IPS-18c (cell line): ENCODE results near the gene ARR3.
"Not testable (repeated sequence)": the region's sequence is repeated elsewhere in the genome, so short reads cannot be mapped to it uniquely, and the experiment has no call there.

Experiments used
- H3K4me3 ChIP-seq: 2 replicates; pipeline ENCODE4 v1.7.0; 2013; ENCODE audit warnings: low read depth, mild to moderate bottlenecking, low read length, moderate library complexity; ENCODE audit not compliant: insufficient read depth
- H3K9me3 ChIP-seq: one replicate; pipeline ENCODE4 v1.6.1; 2013; ENCODE audit warnings: mild to moderate bottlenecking, low read length, moderate library complexity; ENCODE audit not compliant: control insufficient read depth, insufficient read depth

Gene ARR3

GRCh38 chrX:70268034-70268433 lies at the start of gene ARR3:
TSS of gene ARR3 (plus strand) at chrX:70268334. CDS start at chrX:70269386, 1,052 bp downstream.
- Histone ChIP-seq H3K4me3 (no peak within 1 kb of the TSS), H3K9me3 (peaks cover 10% of the 10 kb centered on the region)

- Histone ChIP-seq H3K4me3 (no peak overlapping the region), H3K9me3 (peaks cover 4% of the 10 kb centered on the region)
Measured at GRCh38 chrX:70219938-70220764, 48.0 kb upstream of the ARR3 start.

- H3K9me3 ChIP-seq, result peaks cover 2% of the 10 kb centered on the region
- no peak overlapping the region for H3K4me3 ChIP-seq
Measured at GRCh38 chrX:70226048-70226447, 42.1 kb upstream of the ARR3 start.

- no peak overlapping the region for H3K4me3 ChIP-seq
- H3K9me3 ChIP-seq, result no peaks in the 10 kb centered on the region
Measured at GRCh38 chrX:70226687-70227086, 41.4 kb upstream of the ARR3 start.

GRCh38 chrX:70231666-70232065 lies 36.5 kb upstream of the ARR3 start:
- Histone ChIP-seq H3K9me3 (no peaks in the 10 kb centered on the region), H3K4me3 (no peak overlapping the region)

GRCh38 chrX:70234355-70234754 lies 33.8 kb upstream of the ARR3 start, which contains the start of gene AWAT1:
TSS of gene AWAT1 (plus strand) at chrX:70234655. CDS start at chrX:70234696, 41 bp downstream.
- Histone ChIP-seq H3K4me3 (no peak within 1 kb of the TSS), H3K9me3 (no peaks in the 10 kb centered on the region)

GRCh38 chrX:70240751-70241150 lies 27.4 kb upstream of the ARR3 start:
- H3K9me3 ChIP-seq, result peaks cover 2% of the 10 kb centered on the region
- no peak overlapping the region for H3K4me3 ChIP-seq

- Histone ChIP-seq H3K9me3 (peaks cover 2% of the 10 kb centered on the region), H3K4me3 (no peak overlapping the region)
Measured at GRCh38 chrX:70241501-70241900, 26.6 kb upstream of the ARR3 start.

GRCh38 chrX:70243601-70244000 lies 24.5 kb upstream of the ARR3 start:
- H3K4me3 ChIP-seq, result not testable (repeated sequence)

GRCh38 chrX:70244881-70245280 lies 23.3 kb upstream of the ARR3 start:
- Histone ChIP-seq H3K4me3 (no peak overlapping the region), H3K9me3 (peaks cover 2% of the 10 kb centered on the region)

More at GRCh38 chrX:70243601-70244000, 24.5 kb upstream of the ARR3 start:
- not testable (repeated sequence) for H3K9me3 ChIP-seq

- Histone ChIP-seq H3K9me3 (no peaks in the 10 kb centered on the region), H3K4me3 (no peak overlapping the region)
Measured at GRCh38 chrX:70247252-70247651, 20.9 kb upstream of the ARR3 start.

GRCh38 chrX:70252491-70252890 lies 15.6 kb upstream of the ARR3 start:
- Histone ChIP-seq H3K4me3 (no peak overlapping the region), H3K9me3 (peaks cover 10% of the 10 kb centered on the region)

- Histone ChIP-seq H3K9me3 (peaks cover 10% of the 10 kb centered on the region), H3K4me3 (no peak overlapping the region)
Measured at GRCh38 chrX:70253377-70254062, 14.6 kb upstream of the ARR3 start.

GRCh38 chrX:70254063-70254400 lies 14.1 kb upstream of the ARR3 start:
- Histone ChIP-seq H3K9me3 (peaks cover 10% of the 10 kb centered on the region), H3K4me3 (no peak overlapping the region)

- H3K4me3 ChIP-seq, result no peak overlapping the region
- peaks cover 10% of the 10 kb centered on the region for H3K9me3 ChIP-seq
Measured at GRCh38 chrX:70254909-70255308, 13.2 kb upstream of the ARR3 start.

- Histone ChIP-seq H3K9me3 (peaks cover 10% of the 10 kb centered on the region), H3K4me3 (no peak overlapping the region)
Measured at GRCh38 chrX:70255452-70255851, 12.7 kb upstream of the ARR3 start.

- Histone ChIP-seq H3K9me3 (peaks cover 14% of the 10 kb centered on the region), H3K4me3 (no peak overlapping the region)
Measured at GRCh38 chrX:70257423-70258288, 10.5 kb upstream of the ARR3 start.
